Neuronal stem cell (in vitro differentiated cells): ENCODE results near the gene ADCY6.
"Not testable (repeated sequence)": the region's sequence is repeated elsewhere in the genome, so short reads cannot be mapped to it uniquely, and the experiment has no call there.

Experiments
- DNase-seq: peaks from one replicate; pipeline ENCODE4 v3.0.0-alpha.2; 2013; ENCODE audit warnings: low spot score
- H2AFZ ChIP-seq: one replicate; pipeline ENCODE4 v1.6.1; 2013; ENCODE audit warnings: mild to moderate bottlenecking, low read length, inconsistent platforms
- H2AK5ac ChIP-seq: 2 replicates; pipeline ENCODE4 v1.6.1; 2013; ENCODE audit warnings: low read depth, mild to moderate bottlenecking, inconsistent platforms, low read length, moderate library complexity, mixed read lengths
- H2BK120ac ChIP-seq: 2 replicates; pipeline ENCODE4 v1.6.1; 2013; ENCODE audit warnings: low read depth, mild to moderate bottlenecking, inconsistent platforms, low read length, moderate library complexity, mixed read lengths
- H2BK12ac ChIP-seq: one replicate; pipeline ENCODE4 v1.6.1; 2013; ENCODE audit warnings: low read length, inconsistent platforms
- H2BK15ac ChIP-seq: 2 replicates; pipeline ENCODE4 v1.6.1; 2013; ENCODE audit warnings: mild to moderate bottlenecking, low read length, inconsistent platforms, mixed read lengths
- H2BK5ac ChIP-seq: one replicate; pipeline ENCODE4 v1.6.1; 2013; ENCODE audit warnings: inconsistent platforms, mild to moderate bottlenecking, low read length, moderate library complexity
- H3K14ac ChIP-seq: one replicate; pipeline ENCODE4 v1.6.1; 2013; ENCODE audit warnings: low read length, inconsistent platforms
- H3K18ac ChIP-seq: 2 replicates; pipeline ENCODE4 v1.6.1; 2013; ENCODE audit warnings: low read length, inconsistent platforms
- H3K23ac ChIP-seq: 2 replicates; pipeline ENCODE4 v1.6.1; 2013; ENCODE audit warnings: low read depth, mild to moderate bottlenecking, mixed read lengths, low read length, inconsistent platforms; ENCODE audit not compliant: poor library complexity
- H3K27ac ChIP-seq: replicated peaks from 3 replicates; pipeline ENCODE4 v1.5.1; 2013; ENCODE audit warnings: low read length, inconsistent platforms
- H3K27me3 ChIP-seq, 3 experiments: 2 replicates each; pipeline ENCODE4 v1.6.1; 2013; ENCODE audit warnings: low read length in 3 of 3, mild to moderate bottlenecking in 2 of 3, inconsistent platforms in 1 of 3, low read depth in 1 of 3, mixed read lengths in 1 of 3, moderate library complexity in 1 of 3; ENCODE audit not compliant: control insufficient read depth in 3 of 3, insufficient read depth in 3 of 3
- H3K36me3 ChIP-seq, 2 donors: replicated peaks in 1 of 2; 2 replicates each; pipeline ENCODE4 v1.6.1; 2013; ENCODE audit warnings: low read length in 2 of 2; ENCODE audit not compliant: control insufficient read depth in 2 of 2, insufficient read depth in 2 of 2
- H3K4ac ChIP-seq: 2 replicates; pipeline ENCODE4 v1.6.1; 2013; ENCODE audit warnings: inconsistent platforms, mild to moderate bottlenecking, low read length, moderate library complexity
- H3K4me1 ChIP-seq, 2 donors: 1 replicate in 1 of 2; 2 replicates in 1 of 2; pipeline ENCODE4 v1.6.1; 2013; ENCODE audit warnings: low read length in 2 of 2, low read depth in 1 of 2; ENCODE audit not compliant: control insufficient read depth in 2 of 2, insufficient read depth in 1 of 2
- H3K4me2 ChIP-seq: one replicate; pipeline ENCODE4 v1.6.1; 2013; ENCODE audit warnings: mild to moderate bottlenecking, low read length, inconsistent platforms; ENCODE audit not compliant: insufficient read depth, poor library complexity, severe bottlenecking
- H3K4me3 ChIP-seq, 2 donors: 2 replicates each; pipeline ENCODE4 v1.5.1; 2013; ENCODE audit warnings: low read length in 2 of 2, mild to moderate bottlenecking in 2 of 2, inconsistent platforms in 1 of 2, moderate library complexity in 1 of 2
- H3K79me1 ChIP-seq: one replicate; pipeline ENCODE4 v1.6.1; 2013; ENCODE audit warnings: low read depth, mild to moderate bottlenecking, inconsistent platforms, low read length, moderate library complexity
- H3K9ac ChIP-seq: one replicate; pipeline ENCODE4 v1.6.1; 2013; ENCODE audit warnings: mild to moderate bottlenecking, low read depth, low read length, inconsistent platforms; ENCODE audit not compliant: poor library complexity
- H3K9me3 ChIP-seq, 2 donors: replicated peaks in 1 of 2; 2 replicates each; pipeline versions ENCODE3 to v1.6.1; 2013; ENCODE audit warnings: low read length in 2 of 2, mild to moderate bottlenecking in 2 of 2, inconsistent platforms in 1 of 2, low read depth in 1 of 2, mixed read lengths in 1 of 2, moderate library complexity in 1 of 2; ENCODE audit not compliant: control insufficient read depth in 2 of 2, insufficient read depth in 1 of 2
- H4K8ac ChIP-seq: one replicate; pipeline ENCODE4 v1.6.1; 2013; ENCODE audit warnings: low read depth, mild to moderate bottlenecking, inconsistent platforms, low read length, moderate library complexity
- H4K91ac ChIP-seq: one replicate; pipeline ENCODE4 v1.6.1; 2013; ENCODE audit warnings: low read length, low read depth, mild to moderate bottlenecking, inconsistent platforms; ENCODE audit not compliant: poor library complexity
- WGBS, 2 donors: extraction: QIAGEN DNeasy Blood & Tissue Kit; methylation state at CpG; one replicate each; pipeline ENCODE4 v1.1.7; 2013; ENCODE audit warnings: missing lambda C conversion rate in 2 of 2, mixed read lengths in 1 of 2; ENCODE audit not compliant: insufficient read length in 2 of 2, insufficient replicate concordance in 1 of 2; ENCODE audit errors: extremely low coverage in 2 of 2; 5-methylcytosine and 5-hydroxymethylcytosine counted together

The ADCY6 gene

GRCh38 chr12:48739618-48740269 lies 49.1 kb downstream of the ADCY6 start:
- H3K27ac ChIP-seq = no peak overlapping the region
- no peak overlapping the region for H3K4ac ChIP-seq
- no peaks in the 10 kb centered on the region for H3K4me1 ChIP-seq
- no peak overlapping the region for H4K8ac ChIP-seq
- no CpG with 5 or more reads among the region's 5 CpGs for WGBS, 2 donors
- no peak overlapping the region for H3K4me3 ChIP-seq
- H2BK120ac ChIP-seq = no peak overlapping the region
- H3K27me3 ChIP-seq = peaks cover 0 to 27% (median 0%) of the 10 kb centered on the region in 3 experiments
- H3K9ac ChIP-seq = no peak overlapping the region
- no peak overlapping the region for H3K14ac ChIP-seq
- no peak overlapping the region for H2BK5ac ChIP-seq
- H3K4me2 ChIP-seq = no peak overlapping the region
- DNase-seq = no peak
- H2BK12ac ChIP-seq = no peak overlapping the region
- H3K18ac ChIP-seq = no peak overlapping the region
- H2AK5ac ChIP-seq = no peak overlapping the region
- no peak overlapping the region for H4K91ac ChIP-seq
- no peak overlapping the region for H2AFZ ChIP-seq
- no peaks in the 10 kb centered on the region for H3K9me3 ChIP-seq
- no peaks in the 10 kb centered on the region for H3K36me3 ChIP-seq
- no peak overlapping the region for H2BK15ac ChIP-seq
- no peaks in the 10 kb centered on the region for H3K79me1 ChIP-seq
- H3K23ac ChIP-seq = no peak overlapping the region

DNA sequence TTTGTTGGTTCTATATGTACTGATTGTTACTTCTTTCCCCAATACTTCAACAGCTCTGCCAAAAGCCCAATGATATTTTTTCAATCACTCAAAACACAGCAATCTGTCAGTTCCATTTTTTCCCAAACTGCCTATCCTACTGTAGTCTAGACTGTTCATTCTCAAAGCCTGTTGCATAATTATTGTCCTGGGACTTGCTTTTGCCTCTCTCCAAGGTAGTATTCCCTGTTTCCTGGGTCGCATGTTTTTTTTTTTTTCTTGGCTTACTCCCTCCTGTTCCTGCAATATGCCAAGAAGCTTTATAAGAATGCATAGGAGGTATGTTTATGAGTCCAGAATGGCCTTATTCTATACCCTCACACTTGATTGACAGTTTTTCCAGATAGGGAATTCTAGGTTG lies 52.4 kb downstream of the ADCY6 start:
- H4K8ac ChIP-seq = no peak overlapping the region
- no CpG with 5 or more reads among the region's 1 CpG for WGBS, 2 donors

DNA sequence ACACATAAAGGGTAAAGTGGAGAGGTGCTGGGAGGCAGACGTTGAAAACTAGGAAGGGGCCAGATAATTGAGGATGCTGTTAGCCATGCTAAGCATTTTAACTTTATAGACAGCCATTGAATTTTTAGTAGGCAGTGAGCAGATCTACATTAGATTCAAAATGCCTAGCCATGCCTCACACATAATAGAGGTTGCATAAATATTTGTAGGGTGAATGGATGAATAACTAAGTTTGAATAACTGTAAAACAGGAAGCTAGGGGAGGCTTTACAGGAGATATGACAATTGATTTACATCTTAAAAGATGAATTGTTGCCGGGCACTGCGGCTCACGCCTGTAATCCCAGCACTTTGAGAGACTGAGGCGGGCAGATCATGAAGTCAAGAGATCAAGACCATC lies 60.1 kb downstream of the ADCY6 start:
- H2BK120ac ChIP-seq = no peak overlapping the region
- H3K9me3 ChIP-seq = peaks cover 0 to 2% of the 10 kb centered on the region in 2 donors
- H3K14ac ChIP-seq = no peak overlapping the region
- no peak overlapping the region for H2AFZ ChIP-seq
- no peak overlapping the region for H3K23ac ChIP-seq
- H3K4ac ChIP-seq = no peak overlapping the region
- no CpG with 5 or more reads among the region's 5 CpGs for WGBS, 2 donors
- no peak overlapping the region for H3K18ac ChIP-seq
- H4K91ac ChIP-seq = no peak overlapping the region
- DNase-seq = no peak
- H3K4me2 ChIP-seq = no peak overlapping the region
- no peak overlapping the region for H2BK15ac ChIP-seq
- no peak overlapping the region for H2BK12ac ChIP-seq
- no peak overlapping the region for H2AK5ac ChIP-seq
- H3K27me3 ChIP-seq = no peaks in the 10 kb centered on the region
- no peak overlapping the region for H2BK5ac ChIP-seq
- no peak overlapping the region for H4K8ac ChIP-seq
- no peaks in the 10 kb centered on the region for H3K79me1 ChIP-seq
- H3K4me3 ChIP-seq = no peak overlapping the region
- H3K4me1 ChIP-seq = peaks cover 0 to 3% of the 10 kb centered on the region in 2 donors
- no peaks in the 10 kb centered on the region for H3K36me3 ChIP-seq
- H3K27ac ChIP-seq = no peak overlapping the region
- no peak overlapping the region for H3K9ac ChIP-seq

More for the DNA sequence above, 52.4 kb downstream of the ADCY6 start:
- H3K27me3 ChIP-seq = peaks cover 0 to 22% (median 0%) of the 10 kb centered on the region in 3 experiments
- no peak overlapping the region for H2AFZ ChIP-seq
- no peak for DNase-seq
- H2BK15ac ChIP-seq = no peak overlapping the region
- H4K91ac ChIP-seq = no peak overlapping the region
- H3K27ac ChIP-seq = no peak overlapping the region
- H3K4me1 ChIP-seq = no peaks in the 10 kb centered on the region
- H3K18ac ChIP-seq = no peak overlapping the region
- no peak overlapping the region for H3K9ac ChIP-seq
- no peak overlapping the region for H2BK5ac ChIP-seq
- no peak overlapping the region for H3K4me2 ChIP-seq
- no peaks in the 10 kb centered on the region for H3K79me1 ChIP-seq
- H3K4me3 ChIP-seq = no peak overlapping the region
- H3K23ac ChIP-seq = no peak overlapping the region
- no peaks in the 10 kb centered on the region for H3K36me3 ChIP-seq
- no peak overlapping the region for H3K4ac ChIP-seq
- no peaks in the 10 kb centered on the region for H3K9me3 ChIP-seq
- H2AK5ac ChIP-seq = no peak overlapping the region
- no peak overlapping the region for H2BK12ac ChIP-seq
- no peak overlapping the region for H3K14ac ChIP-seq
- H2BK120ac ChIP-seq = no peak overlapping the region

GRCh38 chr12:48720737-48721136 lies 68.2 kb downstream of the ADCY6 start:
- not testable (repeated sequence) for H3K23ac ChIP-seq, H2AFZ ChIP-seq, H3K4me2 ChIP-seq, H2AK5ac ChIP-seq, H3K9ac ChIP-seq, H2BK15ac ChIP-seq, H2BK5ac ChIP-seq, H2BK12ac ChIP-seq, H3K14ac ChIP-seq, H4K91ac ChIP-seq, H3K79me1 ChIP-seq, H3K27me3 ChIP-seq, H3K36me3 ChIP-seq, H3K27ac ChIP-seq, H2BK120ac ChIP-seq, DNase-seq, H4K8ac ChIP-seq, H3K4ac ChIP-seq, H3K9me3 ChIP-seq, H3K4me1 ChIP-seq, H3K4me3 ChIP-seq, H3K18ac ChIP-seq
- WGBS, 2 donors = no CpG with 5 or more reads among the region's 1 CpG
